Posterior vena cava (tissue), 2 donors: ENCODE measurements around the gene ITPK1. TPM values are rescaled to one million over a fixed set of nuclear protein-coding genes. Genes with fewer than 3 reads are reported as not detected.

ENCODE experiments used
- DNase-seq: peaks from one replicate; pipeline ENCODE4 v3.0.0-alpha.2; 2020; ENCODE audit warnings: low spot score
- intact Hi-C, 2 donors: fragments of 100-400 bp; cut with DNase I; formaldehyde crosslinking; loops; one replicate each; pipeline versions ENCODE4 v1.14.1 to v1.14.2; 2022 to 2023
- total RNA-seq, 2 donors: library from RNA; stranded (reverse); fragmentation: NEBNext Ultra II Directional; extraction: Animal tissue kit (Norgen Biotek cat#: 25700); gene quantifications; one replicate each; pipeline ENCODE4 v1.2.1, GENCODE V29; 2021
- donor health status: DM: yes; HTN: yes; CAD: no.
- donor health status: DM: yes; HTN: yes; CAD: no.

Gene ITPK1
- total RNA-seq, 2 donors from 2014 or later = 50.9 to 68.6 TPM

- intact Hi-C loops = no loop called here
- DNase-seq = no peak
Measured at GRCh38 chr14:92903359-92903758, 212.4 kb downstream of the ITPK1 start.

- intact Hi-C loops = no loop called here
- DNase-seq = no peak
Measured at GRCh38 chr14:92902726-92903125, 213.0 kb downstream of the ITPK1 start.

- DNase-seq = no peak
- intact Hi-C loops = no loop called here
Measured at GRCh38 chr14:92902191-92902590, 213.5 kb downstream of the ITPK1 start.

GRCh38 chr14:92900660-92901059 is 215.1 kb downstream of the ITPK1 start:
- intact Hi-C loops = no loop called here
- DNase-seq = no peak

GRCh38 chr14:92898566-92899131 is 217.1 kb downstream of the ITPK1 start:
- DNase-seq = peak; percentile 25
- intact Hi-C loops = no loop called here

- peak; percentile 58 for DNase-seq
- intact Hi-C loops = no loop called here
Measured at GRCh38 chr14:92897922-92898565, 217.7 kb downstream of the ITPK1 start.

- no peak for DNase-seq
- intact Hi-C loops = no loop called here
Measured at GRCh38 chr14:92895352-92895878, 220.3 kb downstream of the ITPK1 start.

- no peak for DNase-seq
- intact Hi-C loops = no loop called here
Measured at GRCh38 chr14:92892589-92892988, 223.1 kb downstream of the ITPK1 start.

GRCh38 chr14:92890830-92891588 is 224.7 kb downstream of the ITPK1 start:
- DNase-seq = no peak
- intact Hi-C loops = no loop called here

GRCh38 chr14:92888896-92889295 is 226.8 kb downstream of the ITPK1 start:
- intact Hi-C loops = no loop called here
- DNase-seq = no peak

- DNase-seq = no peak
- intact Hi-C loops = no loop called here
Measured at GRCh38 chr14:92887157-92887556, 228.6 kb downstream of the ITPK1 start.

Other genes with a start within 250 kb of the ITPK1 start
- gene CHGA, start 192.8 kb downstream of the ITPK1 start, total RNA-seq = under 1 TPM in 1 of 2 donors, not detected in 1; 0.29 TPM
- 10 to 100 TPM; 21.7 to 21.8 TPM for gene MOAP1, start 69.0 kb upstream of the ITPK1 start, total RNA-seq
- 10 to 100 TPM; 13.6 to 16.3 TPM for gene LYSET, start 69.4 kb upstream of the ITPK1 start, total RNA-seq
- gene GON7, start 91.1 kb upstream of the ITPK1 start, total RNA-seq = 1 to 10 TPM; 7.5 to 9.1 TPM
- gene UBR7, start 91.3 kb upstream of the ITPK1 start, total RNA-seq = 10 to 100 TPM; 18.2 to 18.7 TPM
- 10 to 100 TPM; 34.8 to 42.5 TPM for gene BTBD7, start 217.1 kb upstream of the ITPK1 start, total RNA-seq
- gene COX8C, start 231.3 kb upstream of the ITPK1 start, total RNA-seq = under 1 TPM in 1 of 2 donors, not detected in 1; 0.52 TPM